ENCODE results near the gene MAP2K5. TPM values are rescaled to one million over a fixed set of nuclear protein-coding genes. Genes with fewer than 3 reads are reported as not detected.

Gene MAP2K5
- total and polyA plus RNA-seq, 2 donors from 2014 or later: 14.1 to 18.6 TPM

GRCh38 chr15:67716171-67716570 lies 173.7 kb downstream of the MAP2K5 start:
- TF ChIP-seq, protein P1, sequence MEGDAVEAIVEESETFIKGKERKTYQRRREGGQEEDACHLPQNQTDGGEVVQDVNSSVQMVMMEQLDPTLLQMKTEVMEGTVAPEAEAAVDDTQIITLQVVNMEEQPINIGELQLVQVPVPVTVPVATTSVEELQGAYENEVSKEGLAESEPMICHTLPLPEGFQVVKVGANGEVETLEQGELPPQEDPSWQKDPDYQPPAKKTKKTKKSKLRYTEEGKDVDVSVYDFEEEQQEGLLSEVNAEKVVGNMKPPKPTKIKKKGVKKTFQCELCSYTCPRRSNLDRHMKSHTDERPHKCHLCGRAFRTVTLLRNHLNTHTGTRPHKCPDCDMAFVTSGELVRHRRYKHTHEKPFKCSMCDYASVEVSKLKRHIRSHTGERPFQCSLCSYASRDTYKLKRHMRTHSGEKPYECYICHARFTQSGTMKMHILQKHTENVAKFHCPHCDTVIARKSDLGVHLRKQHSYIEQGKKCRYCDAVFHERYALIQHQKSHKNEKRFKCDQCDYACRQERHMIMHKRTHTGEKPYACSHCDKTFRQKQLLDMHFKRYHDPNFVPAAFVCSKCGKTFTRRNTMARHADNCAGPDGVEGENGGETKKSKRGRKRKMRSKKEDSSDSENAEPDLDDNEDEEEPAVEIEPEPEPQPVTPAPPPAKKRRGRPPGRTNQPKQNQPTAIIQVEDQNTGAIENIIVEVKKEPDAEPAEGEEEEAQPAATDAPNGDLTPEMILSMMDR (IDR thresholded peaks at IDR 0.05; ENCODE audit: borderline replicate concordance, extremely low read depth, insufficient read depth): no peak
- peaks cover 0 to 4% (median 0%) of the 10 kb centered on the region in 3 donors for H3K4me1 ChIP-seq (ENCODE audit: control insufficient read depth in 2 of 3, insufficient read depth in 2 of 3, low read depth in 1 of 3, low read length in 3 of 3)
- no peak for FAIRE-seq
- intact Hi-C loops (cut with DNase I): no loop called here
- no peak overlapping the region for H3K27ac ChIP-seq (ENCODE audit: low read depth in 2 of 2, low read length in 2 of 2)
- no peak overlapping the region for H3K9ac ChIP-seq (ENCODE audit: low read length in 3 of 3)
- H3K27me3 ChIP-seq (ENCODE audit: control insufficient read depth, insufficient read depth, low read length): no peaks in the 10 kb centered on the region
- no peak overlapping the region for H3K4me3 ChIP-seq (ENCODE audit: low read length in 3 of 3)
- no peak for DNase-seq
- no peaks in the 10 kb centered on the region for H3K9me3 ChIP-seq (ENCODE audit: control insufficient read depth in 2 of 3, insufficient read depth in 1 of 3, low read length in 3 of 3)
- no peaks in the 10 kb centered on the region for H3K36me3 ChIP-seq (ENCODE audit: control insufficient read depth in 2 of 3, insufficient read depth in 3 of 3, low read length in 3 of 3)

DNA sequence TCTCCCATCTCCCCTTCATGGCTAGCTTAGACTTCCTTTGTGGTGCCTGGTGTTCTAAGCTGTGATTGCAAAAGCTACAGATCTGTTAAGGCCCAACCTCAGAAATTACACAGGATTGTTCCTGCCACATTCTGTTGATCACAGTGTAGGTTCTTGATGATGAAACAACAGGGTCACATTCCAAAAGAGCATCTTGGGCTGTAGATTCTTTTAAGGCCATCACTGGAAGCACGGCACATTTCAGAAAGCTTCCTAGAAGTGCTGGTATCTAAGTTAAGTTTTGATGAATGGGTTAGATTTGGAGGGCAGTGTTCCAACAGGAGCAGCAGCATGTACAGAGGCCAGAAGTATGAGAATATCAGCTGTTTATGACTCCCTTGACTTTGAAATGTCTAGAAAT lies 175.3 kb downstream of the MAP2K5 start:
- no peak for FAIRE-seq
- H3K9me3 ChIP-seq (ENCODE audit: control insufficient read depth in 2 of 3, insufficient read depth in 1 of 3, low read length in 3 of 3): no peaks in the 10 kb centered on the region
- intact Hi-C loops (cut with DNase I): no loop called here

DNA sequence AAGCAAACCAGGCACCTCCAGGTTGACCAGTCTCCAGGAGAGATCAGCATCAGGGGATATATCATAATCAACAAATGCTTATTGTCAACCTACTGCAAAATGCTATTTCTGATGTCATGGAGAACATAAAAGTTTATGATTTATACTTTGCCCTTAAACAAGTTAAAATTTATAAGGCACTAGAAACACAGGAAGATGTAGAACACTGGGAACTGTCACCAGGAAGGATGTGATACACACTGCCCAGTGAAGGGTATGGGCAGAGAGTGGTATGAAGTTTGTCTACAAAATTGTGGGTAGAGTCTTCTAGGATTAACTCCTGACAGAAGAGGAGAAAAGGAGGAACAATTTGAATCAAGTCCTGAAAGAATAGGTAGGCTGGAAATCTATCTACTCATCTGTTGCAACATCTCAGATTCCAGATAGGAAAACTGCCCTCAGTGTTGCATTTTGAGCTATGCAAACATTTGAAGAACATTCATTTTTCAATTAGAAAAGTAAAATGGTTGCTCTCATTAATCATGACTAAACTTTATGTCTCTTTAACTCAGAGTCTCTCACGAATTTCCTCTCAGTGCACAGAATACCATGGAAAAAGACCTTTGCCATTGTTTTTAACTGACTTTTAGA lies 176.9 kb downstream of the MAP2K5 start:
- intact Hi-C loops (cut with DNase I): no loop called here
- Histone ChIP-seq H3K9ac (ENCODE audit: low read length in 3 of 3) (no peak overlapping the region), H3K4me3 (ENCODE audit: low read length in 3 of 3) (no peak overlapping the region), H3K27ac (ENCODE audit: low read depth in 2 of 2, low read length in 2 of 2) (no peak overlapping the region), H3K27me3 (ENCODE audit: control insufficient read depth, insufficient read depth, low read length) (no peaks in the 10 kb centered on the region), H3K4me1 (ENCODE audit: control insufficient read depth in 2 of 3, insufficient read depth in 2 of 3, low read depth in 1 of 3, low read length in 3 of 3) (peaks cover 0 to 4% (median 0%) of the 10 kb centered on the region in 3 donors), H3K36me3 (ENCODE audit: control insufficient read depth in 2 of 3, insufficient read depth in 3 of 3, low read length in 3 of 3) (no peaks in the 10 kb centered on the region), H3K9me3 (ENCODE audit: control insufficient read depth in 2 of 3, insufficient read depth in 1 of 3, low read length in 3 of 3) (no peaks in the 10 kb centered on the region)
- DNase-seq (no peak), FAIRE-seq (no peak)
- TF ChIP-seq, protein P1 (IDR thresholded peaks at IDR 0.05; ENCODE audit: borderline replicate concordance, extremely low read depth, insufficient read depth): no peak

More for the DNA sequence above, 175.3 kb downstream of the MAP2K5 start:
- TF ChIP-seq, protein P1 (IDR thresholded peaks at IDR 0.05; ENCODE audit: borderline replicate concordance, extremely low read depth, insufficient read depth): no peak
- no peaks in the 10 kb centered on the region for H3K27me3 ChIP-seq (ENCODE audit: control insufficient read depth, insufficient read depth, low read length)
- no peaks in the 10 kb centered on the region for H3K36me3 ChIP-seq (ENCODE audit: control insufficient read depth in 2 of 3, insufficient read depth in 3 of 3, low read length in 3 of 3)
- DNase-seq: no peak
- no peak overlapping the region for H3K4me3 ChIP-seq (ENCODE audit: low read length in 3 of 3)
- H3K9ac ChIP-seq (ENCODE audit: low read length in 3 of 3): no peak overlapping the region
- H3K4me1 ChIP-seq (ENCODE audit: control insufficient read depth in 2 of 3, insufficient read depth in 2 of 3, low read depth in 1 of 3, low read length in 3 of 3): peaks cover 0 to 4% (median 0%) of the 10 kb centered on the region in 3 donors
- no peak overlapping the region for H3K27ac ChIP-seq (ENCODE audit: low read depth in 2 of 2, low read length in 2 of 2)
